ENCODE data around the gene IL13RA1. TPM values are rescaled to one million over a fixed set of nuclear protein-coding genes. Genes with fewer than 3 reads are reported as not detected.

IL13RA1 gene
- total and polyA plus RNA-seq, 2 of the 13 experiments (the other 11 are each of a cell fraction or from before 2014, with no cell fraction given) = 56.6 to 73.5 TPM

- TF ChIP-seq THRA (CRISPR knock-in tag; IDR thresholded peaks at IDR 0.05; ENCODE audit: borderline replicate concordance) (peak; percentile 85; the same call in 1 of the 2 replicates), U2AF2 (IDR thresholded peaks at IDR 0.05; ENCODE audit: low read depth, low read length) (no peak), REXO4 (CRISPR knock-in tag; IDR thresholded peaks at IDR 0.05; ENCODE audit: borderline replicate concordance) (no peak), ZNF792 (CRISPR knock-in tag; IDR thresholded peaks at IDR 0.05) (0 out of 2 replicates have a peak, but pooled peaks have one; percentile 29), MATR3 (CRISPR knock-in tag; IDR thresholded peaks at IDR 0.05) (no peak), ZBTB40 (IDR thresholded peaks at IDR 0.05) (no peak), ZBTB40 (CRISPR knock-in tag; IDR thresholded peaks at IDR 0.05) (no peak), ISL2 (CRISPR knock-in tag; IDR thresholded peaks at IDR 0.05) (0 out of 2 replicates have a peak, but pooled peaks have one; percentile 30), GZF1 (CRISPR knock-in tag; IDR thresholded peaks at IDR 0.05) (no peak), GPN1 (CRISPR knock-in tag; IDR thresholded peaks at IDR 0.05; ENCODE audit: borderline replicate concordance) (no peak), HHEX (CRISPR knock-in tag; IDR thresholded peaks at IDR 0.05) (no peak), ZNF34 (CRISPR knock-in tag; IDR thresholded peaks at IDR 0.05; ENCODE audit: borderline replicate concordance) (no peak), RAD51 (IDR thresholded peaks at IDR 0.05; ENCODE audit: borderline replicate concordance) (no peak), TBX3 (IDR thresholded peaks at IDR 0.05; ENCODE audit: borderline replicate concordance) (peak; percentile 14; the same call in 1 of the 2 replicates)
- TF ChIP-seq, protein P1, sequence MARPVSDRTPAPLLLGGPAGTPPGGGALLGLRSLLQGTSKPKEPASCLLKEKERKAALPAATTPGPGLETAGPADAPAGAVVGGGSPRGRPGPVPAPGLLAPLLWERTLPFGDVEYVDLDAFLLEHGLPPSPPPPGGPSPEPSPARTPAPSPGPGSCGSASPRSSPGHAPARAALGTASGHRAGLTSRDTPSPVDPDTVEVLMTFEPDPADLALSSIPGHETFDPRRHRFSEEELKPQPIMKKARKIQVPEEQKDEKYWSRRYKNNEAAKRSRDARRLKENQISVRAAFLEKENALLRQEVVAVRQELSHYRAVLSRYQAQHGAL (CRISPR knock-in tag; IDR thresholded peaks at IDR 0.05; ENCODE audit: not compliant biosample characterization) = no peak
- TF ChIP-seq, protein P2, sequence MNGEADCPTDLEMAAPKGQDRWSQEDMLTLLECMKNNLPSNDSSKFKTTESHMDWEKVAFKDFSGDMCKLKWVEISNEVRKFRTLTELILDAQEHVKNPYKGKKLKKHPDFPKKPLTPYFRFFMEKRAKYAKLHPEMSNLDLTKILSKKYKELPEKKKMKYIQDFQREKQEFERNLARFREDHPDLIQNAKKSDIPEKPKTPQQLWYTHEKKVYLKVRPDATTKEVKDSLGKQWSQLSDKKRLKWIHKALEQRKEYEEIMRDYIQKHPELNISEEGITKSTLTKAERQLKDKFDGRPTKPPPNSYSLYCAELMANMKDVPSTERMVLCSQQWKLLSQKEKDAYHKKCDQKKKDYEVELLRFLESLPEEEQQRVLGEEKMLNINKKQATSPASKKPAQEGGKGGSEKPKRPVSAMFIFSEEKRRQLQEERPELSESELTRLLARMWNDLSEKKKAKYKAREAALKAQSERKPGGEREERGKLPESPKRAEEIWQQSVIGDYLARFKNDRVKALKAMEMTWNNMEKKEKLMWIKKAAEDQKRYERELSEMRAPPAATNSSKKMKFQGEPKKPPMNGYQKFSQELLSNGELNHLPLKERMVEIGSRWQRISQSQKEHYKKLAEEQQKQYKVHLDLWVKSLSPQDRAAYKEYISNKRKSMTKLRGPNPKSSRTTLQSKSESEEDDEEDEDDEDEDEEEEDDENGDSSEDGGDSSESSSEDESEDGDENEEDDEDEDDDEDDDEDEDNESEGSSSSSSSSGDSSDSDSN (CRISPR knock-in tag; IDR thresholded peaks at IDR 0.05) = peak; percentile 57
Observed at GRCh38 chrX:118726887-118727685, at the start of gene IL13RA1 (continued).
